Measurements from ENCODE around the gene HCST. TPM values are rescaled to one million over a fixed set of nuclear protein-coding genes. Genes with fewer than 3 reads are reported as not detected.

Gene HCST
- total RNA-seq, 4 donors from 2014 or later: 2.9 to 72.6 (median 4.7) TPM; not detected in 1

DNA sequence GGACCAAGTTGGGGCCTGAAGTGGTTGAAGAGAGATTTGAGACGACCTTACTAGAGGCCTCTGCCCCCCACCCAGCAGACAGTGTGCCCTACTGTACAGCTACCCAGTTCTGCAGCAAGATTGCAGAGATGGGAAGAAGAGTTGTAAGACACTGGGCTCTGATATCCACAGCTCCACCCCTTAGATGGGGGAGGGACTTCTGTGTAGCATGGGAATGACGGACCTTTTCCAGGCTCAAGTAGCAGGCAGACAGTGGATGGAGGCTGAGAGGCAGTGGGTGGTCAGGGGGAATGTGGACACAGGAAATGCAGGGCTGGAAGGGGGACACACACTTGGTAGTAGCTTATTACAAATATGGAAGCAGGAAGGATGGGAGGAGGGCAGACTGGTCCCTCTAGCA, 46.8 kb downstream of the HCST start:
- TF ChIP-seq, protein P1, sequence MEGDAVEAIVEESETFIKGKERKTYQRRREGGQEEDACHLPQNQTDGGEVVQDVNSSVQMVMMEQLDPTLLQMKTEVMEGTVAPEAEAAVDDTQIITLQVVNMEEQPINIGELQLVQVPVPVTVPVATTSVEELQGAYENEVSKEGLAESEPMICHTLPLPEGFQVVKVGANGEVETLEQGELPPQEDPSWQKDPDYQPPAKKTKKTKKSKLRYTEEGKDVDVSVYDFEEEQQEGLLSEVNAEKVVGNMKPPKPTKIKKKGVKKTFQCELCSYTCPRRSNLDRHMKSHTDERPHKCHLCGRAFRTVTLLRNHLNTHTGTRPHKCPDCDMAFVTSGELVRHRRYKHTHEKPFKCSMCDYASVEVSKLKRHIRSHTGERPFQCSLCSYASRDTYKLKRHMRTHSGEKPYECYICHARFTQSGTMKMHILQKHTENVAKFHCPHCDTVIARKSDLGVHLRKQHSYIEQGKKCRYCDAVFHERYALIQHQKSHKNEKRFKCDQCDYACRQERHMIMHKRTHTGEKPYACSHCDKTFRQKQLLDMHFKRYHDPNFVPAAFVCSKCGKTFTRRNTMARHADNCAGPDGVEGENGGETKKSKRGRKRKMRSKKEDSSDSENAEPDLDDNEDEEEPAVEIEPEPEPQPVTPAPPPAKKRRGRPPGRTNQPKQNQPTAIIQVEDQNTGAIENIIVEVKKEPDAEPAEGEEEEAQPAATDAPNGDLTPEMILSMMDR (IDR thresholded peaks at IDR 0.05; ENCODE audit: low read depth): no peak

Small RNA genes lying within 50 kb of the gene (small RNA-seq; reads per million reads assigned to genes)
- gene RN7SL402P: not detected

Other genes with a start within 250 kb of the HCST start
- gene UPK1A, start 236.0 kb upstream of the HCST start, total RNA-seq: under 1 TPM in 1 of 4 donors, not detected in 3; 0.34 TPM
- under 1 TPM in 1 of 4 donors, not detected in 3; 0.33 TPM for gene ZBTB32, start 198.0 kb upstream of the HCST start, total RNA-seq
- 10 to 100 TPM in 3 of 4 donors, 1 to 10 TPM in 1; 7.3 to 26.6 (median 15.1) TPM for gene KMT2B, start 184.5 kb upstream of the HCST start, total RNA-seq
- gene IGFLR1, start 160.1 kb upstream of the HCST start, total RNA-seq: 10 to 100 TPM in 1 of 4 donors, 1 to 10 TPM in 3; 4.4 to 13.8 (median 5.9) TPM
- 10 to 100 TPM; 14.8 to 30.5 (median 19.7) TPM for gene U2AF1L4, start 157.1 kb upstream of the HCST start, total RNA-seq
- gene PSENEN, start 156.9 kb upstream of the HCST start, total RNA-seq: 10 to 100 TPM; 23.4 to 71.3 (median 35.7) TPM
- 10 to 100 TPM in 2 of 4 donors, 1 to 10 TPM in 2; 7.5 to 12.2 (median 10.0) TPM for gene LIN37, start 154.0 kb upstream of the HCST start, total RNA-seq
- 100 to 1,000 TPM in 2 of 4 donors, 10 to 100 TPM in 2; 50.1 to 554 (median 117) TPM for gene HSPB6, start 145.5 kb upstream of the HCST start, total RNA-seq
- gene PROSER3, start 144.4 kb upstream of the HCST start, total RNA-seq: 1 to 10 TPM; 2.8 to 5.7 (median 3.5) TPM
- 10 to 100 TPM in 1 of 4 donors, 1 to 10 TPM in 2, under 1 TPM in 1; 0.33 to 12.2 (median 4.5) TPM for gene ARHGAP33, start 127.0 kb upstream of the HCST start, total RNA-seq
- not detected for gene PRODH2, start 89.7 kb upstream of the HCST start, total RNA-seq
- not detected for gene NPHS1, start 50.0 kb upstream of the HCST start, total RNA-seq
- not detected for gene KIRREL2, start 45.6 kb upstream of the HCST start, total RNA-seq
- 1 to 10 TPM in 2 of 4 donors, not detected in 2; 1.2 to 1.3 TPM for gene APLP1, start 34.0 kb upstream of the HCST start, total RNA-seq
- 10 to 100 TPM in 3 of 4 donors, 1 to 10 TPM in 1; 6.8 to 23.3 (median 13.6) TPM for gene NFKBID, start 2.0 kb upstream of the HCST start, total RNA-seq
- gene TYROBP, start 5.8 kb downstream of the HCST start, total RNA-seq: 1,000 to 10,000 TPM in 1 of 4 donors, 100 to 1,000 TPM in 2, 10 to 100 TPM in 1; 99.8 to 1,341 (median 209) TPM
- gene LRFN3, start 33.8 kb downstream of the HCST start, total RNA-seq: 1 to 10 TPM; 2.5 to 6.6 (median 4.3) TPM
- gene SDHAF1, start 92.7 kb downstream of the HCST start, total RNA-seq: 10 to 100 TPM in 3 of 4 donors, 1 to 10 TPM in 1; 8.6 to 59.9 (median 42.5) TPM
- gene SYNE4, start 106.3 kb downstream of the HCST start, total RNA-seq: 1 to 10 TPM in 1 of 4 donors, not detected in 3; 1.5 TPM
- gene ALKBH6, start 111.7 kb downstream of the HCST start, total RNA-seq: 10 to 100 TPM; 16.7 to 31.1 (median 18.6) TPM
- 10 to 100 TPM in 1 of 4 donors, 1 to 10 TPM in 3; 3.8 to 11.9 (median 8.4) TPM for gene CLIP3, start 130.3 kb downstream of the HCST start, total RNA-seq
- gene THAP8, start 151.8 kb downstream of the HCST start, total RNA-seq: 10 to 100 TPM in 1 of 4 donors, 1 to 10 TPM in 3; 2.9 to 10.5 (median 9.3) TPM
- gene WDR62, start 152.4 kb downstream of the HCST start, total RNA-seq: 1 to 10 TPM in 1 of 4 donors, under 1 TPM in 2, not detected in 1; 0.34 to 1.1 (median 0.44) TPM
- gene OVOL3, start 208.6 kb downstream of the HCST start, total RNA-seq: not detected
- gene POLR2I, start 212.3 kb downstream of the HCST start, total RNA-seq: 10 to 100 TPM; 31.3 to 76.1 (median 35.5) TPM
- 100 to 1,000 TPM in 2 of 4 donors, 10 to 100 TPM in 2; 89.8 to 132 (median 111) TPM for gene TBCB, start 212.9 kb downstream of the HCST start, total RNA-seq
- gene CAPNS1, start 237.5 kb downstream of the HCST start, total RNA-seq: 100 to 1,000 TPM; 211 to 331 (median 247) TPM
- gene COX7A1, start 249.9 kb downstream of the HCST start, total RNA-seq: 100 to 1,000 TPM in 1 of 4 donors, 10 to 100 TPM in 3; 18.2 to 111 (median 72.9) TPM